Neutrophil (primary cell): ENCODE data around the gene PARP16.

Experiments used
- H3K27ac ChIP-seq: fragments of 200-600 bp; sonication (generic); 2 replicates; pipeline ENCODE4 v1.5.1; 2016; ENCODE audit warnings: mild to moderate bottlenecking, moderate library complexity
- H3K27me3 ChIP-seq: fragments of 200-600 bp; sonication (generic); 2 replicates; pipeline ENCODE4 v1.6.0; 2016; ENCODE audit warnings: mild to moderate bottlenecking
- H3K36me3 ChIP-seq: fragments of 200-600 bp; sonication (generic); 2 replicates; pipeline ENCODE4 v1.5.1; 2017
- H3K4me1 ChIP-seq, 2 experiments: fragments of 200-600 bp in 1 of 2; sonication (generic) in 1 of 2; 1 replicate in 1 of 2; 2 replicates in 1 of 2; pipeline versions ENCODE4 v1.5.1 to v1.6.1; 2013 to 2016; ENCODE audit warnings: low read depth in 1 of 2, low read length in 1 of 2, mild to moderate bottlenecking in 1 of 2, moderate library complexity in 1 of 2; ENCODE audit not compliant: control insufficient read depth in 1 of 2, insufficient read depth in 1 of 2
- H3K4me3 ChIP-seq, 2 experiments: fragments of 200-600 bp in 1 of 2; sonication (generic) in 1 of 2; 1 replicate in 1 of 2; 2 replicates in 1 of 2; pipeline ENCODE4 v1.5.1; 2013 to 2016; ENCODE audit warnings: low read depth in 1 of 2, low read length in 1 of 2, mild to moderate bottlenecking in 1 of 2, moderate library complexity in 1 of 2
- H3K9me3 ChIP-seq: fragments of 200-600 bp; sonication (generic); 2 replicates; pipeline ENCODE4 v1.5.1; 2016
- TF ChIP-seq, protein P1 (sequence below): fragments of 200-600 bp; sonication (generic); IDR thresholded peaks from 2 replicates; pipeline ENCODE4 v1.5.1; 2016; ENCODE audit warnings: antibody characterized with exemption

Gene PARP16

DNA sequence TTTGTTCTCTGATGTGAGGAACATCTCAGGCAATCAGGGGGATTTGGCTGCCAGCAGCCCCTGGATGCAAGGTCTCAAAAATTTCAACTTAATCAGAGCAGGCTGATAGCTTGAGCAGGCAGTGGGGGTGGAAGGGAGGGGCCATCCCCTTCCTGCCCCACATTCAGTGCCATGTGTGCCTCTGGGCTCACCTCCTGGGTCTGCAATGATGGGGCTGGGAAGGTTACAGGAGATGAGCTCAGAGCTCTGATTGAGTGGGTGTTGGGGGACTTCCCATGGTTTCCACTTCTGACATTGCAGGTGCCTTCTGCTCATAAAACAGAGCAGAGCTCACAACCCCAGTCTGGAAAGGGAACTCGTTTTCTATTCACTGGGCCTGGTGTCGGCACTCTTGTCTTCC, 37.0 kb downstream of the PARP16 start:
- no peaks in the 10 kb centered on the region for H3K4me1 ChIP-seq
- H3K27ac ChIP-seq: no peak overlapping the region
- no peaks in the 10 kb centered on the region for H3K9me3 ChIP-seq
- TF ChIP-seq, protein P1, sequence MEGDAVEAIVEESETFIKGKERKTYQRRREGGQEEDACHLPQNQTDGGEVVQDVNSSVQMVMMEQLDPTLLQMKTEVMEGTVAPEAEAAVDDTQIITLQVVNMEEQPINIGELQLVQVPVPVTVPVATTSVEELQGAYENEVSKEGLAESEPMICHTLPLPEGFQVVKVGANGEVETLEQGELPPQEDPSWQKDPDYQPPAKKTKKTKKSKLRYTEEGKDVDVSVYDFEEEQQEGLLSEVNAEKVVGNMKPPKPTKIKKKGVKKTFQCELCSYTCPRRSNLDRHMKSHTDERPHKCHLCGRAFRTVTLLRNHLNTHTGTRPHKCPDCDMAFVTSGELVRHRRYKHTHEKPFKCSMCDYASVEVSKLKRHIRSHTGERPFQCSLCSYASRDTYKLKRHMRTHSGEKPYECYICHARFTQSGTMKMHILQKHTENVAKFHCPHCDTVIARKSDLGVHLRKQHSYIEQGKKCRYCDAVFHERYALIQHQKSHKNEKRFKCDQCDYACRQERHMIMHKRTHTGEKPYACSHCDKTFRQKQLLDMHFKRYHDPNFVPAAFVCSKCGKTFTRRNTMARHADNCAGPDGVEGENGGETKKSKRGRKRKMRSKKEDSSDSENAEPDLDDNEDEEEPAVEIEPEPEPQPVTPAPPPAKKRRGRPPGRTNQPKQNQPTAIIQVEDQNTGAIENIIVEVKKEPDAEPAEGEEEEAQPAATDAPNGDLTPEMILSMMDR: no peak
- no peak overlapping the region for H3K4me3 ChIP-seq
- H3K36me3 ChIP-seq: peaks cover 64% of the 10 kb centered on the region
- no peaks in the 10 kb centered on the region for H3K27me3 ChIP-seq

DNA sequence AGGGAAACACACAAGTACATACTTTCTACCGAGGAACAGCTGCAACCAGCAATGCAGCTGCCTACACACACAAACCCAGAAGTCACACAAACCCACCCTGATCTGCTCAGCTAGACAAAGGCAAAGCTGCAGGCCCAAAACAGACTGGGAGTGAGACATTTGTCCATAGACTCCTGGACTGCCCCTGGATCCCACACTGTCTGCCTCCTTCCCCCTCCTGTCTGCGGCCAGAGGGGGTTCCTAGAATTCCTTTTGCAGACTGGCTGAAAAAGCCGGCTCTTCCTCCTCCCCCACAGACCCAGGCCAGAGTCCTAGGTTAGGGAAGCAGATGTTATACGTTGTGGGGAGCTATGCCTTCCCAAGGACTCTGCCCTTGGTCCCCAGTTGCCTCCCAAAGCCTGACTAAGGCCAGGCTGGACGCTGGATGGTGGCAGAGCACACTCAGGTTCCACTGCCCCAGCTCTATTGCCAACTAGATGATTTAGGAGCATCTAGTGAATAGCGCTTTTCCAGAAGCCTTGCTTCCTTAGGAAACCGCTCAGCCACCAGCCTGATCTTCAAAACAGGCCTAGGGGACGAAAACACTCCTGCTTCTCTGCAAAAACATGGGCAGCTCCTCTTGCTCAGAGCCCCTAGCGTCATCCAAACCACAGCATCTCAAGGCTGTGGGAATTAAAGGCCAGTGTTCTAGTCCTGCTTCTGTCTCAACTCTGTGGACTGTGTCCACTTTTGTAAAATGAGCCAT, 38.0 kb downstream of the PARP16 start:
- Histone ChIP-seq H3K36me3 (peaks cover 56% of the 10 kb centered on the region), H3K4me3 (no peak overlapping the region), H3K27me3 (no peaks in the 10 kb centered on the region), H3K27ac (no peak overlapping the region), H3K9me3 (no peaks in the 10 kb centered on the region), H3K4me1 (no peaks in the 10 kb centered on the region)
- TF ChIP-seq, protein P1: no peak

DNA sequence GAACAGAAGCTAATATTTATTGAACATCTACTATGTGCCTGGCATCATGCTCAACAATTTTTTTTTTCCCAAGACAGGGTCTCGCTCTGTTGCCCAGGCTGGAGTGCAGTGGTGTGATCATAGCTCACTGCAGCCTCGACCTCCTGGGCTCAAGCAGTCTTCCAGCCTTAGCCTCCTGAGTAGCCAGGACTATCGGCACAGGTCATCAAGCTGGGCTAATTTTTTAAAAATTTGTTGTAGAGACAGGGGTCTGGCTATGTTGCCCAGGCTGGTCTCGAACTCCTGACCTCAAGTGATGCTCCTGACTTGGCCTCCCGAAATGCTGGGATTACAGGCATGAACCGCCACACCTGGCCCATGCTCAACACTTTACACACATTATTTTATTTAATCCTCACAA, 39.7 kb downstream of the PARP16 start:
- H3K27me3 ChIP-seq: no peaks in the 10 kb centered on the region
- no peaks in the 10 kb centered on the region for H3K4me1 ChIP-seq
- H3K36me3 ChIP-seq: peaks cover 56% of the 10 kb centered on the region
- H3K27ac ChIP-seq: no peak overlapping the region
- no peaks in the 10 kb centered on the region for H3K9me3 ChIP-seq
- TF ChIP-seq, protein P1: no peak
- H3K4me3 ChIP-seq: no peak overlapping the region

DNA sequence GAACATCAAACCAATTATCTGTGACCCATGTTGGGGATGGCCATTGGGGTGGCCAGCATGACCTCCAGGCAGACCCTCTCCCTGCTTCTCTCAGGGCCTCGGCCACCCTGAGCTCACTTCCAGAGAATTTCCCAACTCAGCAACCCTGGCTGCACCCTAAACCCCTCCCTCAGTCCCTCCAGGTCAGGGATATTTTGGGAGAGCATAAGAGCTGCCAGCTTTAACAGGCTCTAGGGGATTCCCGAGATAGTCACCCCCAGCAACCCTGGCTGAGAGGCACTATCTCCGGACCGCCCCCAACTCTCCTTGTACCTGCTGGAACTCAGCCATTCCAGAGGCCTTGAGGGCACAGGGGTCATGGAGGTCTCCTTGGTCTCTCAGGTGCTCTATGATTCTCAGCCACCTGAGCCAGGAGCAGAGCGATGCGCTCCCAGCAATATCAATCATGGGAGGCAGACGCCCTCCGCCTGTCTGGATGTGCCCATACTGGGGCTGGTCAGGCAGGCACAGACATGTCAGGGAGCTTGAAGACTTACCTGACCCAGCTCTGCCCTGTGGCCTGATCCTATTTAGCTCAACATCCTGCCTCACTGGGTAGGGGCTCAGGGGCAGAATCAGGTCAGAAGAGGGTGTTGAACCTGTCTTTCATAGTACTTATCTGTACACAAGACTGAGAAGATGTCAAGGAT, 40.5 kb downstream of the PARP16 start:
- H3K27me3 ChIP-seq: no peaks in the 10 kb centered on the region
- H3K4me1 ChIP-seq: peaks cover 0 to 3% of the 10 kb centered on the region in 2 experiments
- peaks cover 54% of the 10 kb centered on the region for H3K36me3 ChIP-seq
- TF ChIP-seq, protein P1: no peak
- H3K27ac ChIP-seq: no peak overlapping the region
- no peaks in the 10 kb centered on the region for H3K9me3 ChIP-seq
- no peak overlapping the region for H3K4me3 ChIP-seq

DNA sequence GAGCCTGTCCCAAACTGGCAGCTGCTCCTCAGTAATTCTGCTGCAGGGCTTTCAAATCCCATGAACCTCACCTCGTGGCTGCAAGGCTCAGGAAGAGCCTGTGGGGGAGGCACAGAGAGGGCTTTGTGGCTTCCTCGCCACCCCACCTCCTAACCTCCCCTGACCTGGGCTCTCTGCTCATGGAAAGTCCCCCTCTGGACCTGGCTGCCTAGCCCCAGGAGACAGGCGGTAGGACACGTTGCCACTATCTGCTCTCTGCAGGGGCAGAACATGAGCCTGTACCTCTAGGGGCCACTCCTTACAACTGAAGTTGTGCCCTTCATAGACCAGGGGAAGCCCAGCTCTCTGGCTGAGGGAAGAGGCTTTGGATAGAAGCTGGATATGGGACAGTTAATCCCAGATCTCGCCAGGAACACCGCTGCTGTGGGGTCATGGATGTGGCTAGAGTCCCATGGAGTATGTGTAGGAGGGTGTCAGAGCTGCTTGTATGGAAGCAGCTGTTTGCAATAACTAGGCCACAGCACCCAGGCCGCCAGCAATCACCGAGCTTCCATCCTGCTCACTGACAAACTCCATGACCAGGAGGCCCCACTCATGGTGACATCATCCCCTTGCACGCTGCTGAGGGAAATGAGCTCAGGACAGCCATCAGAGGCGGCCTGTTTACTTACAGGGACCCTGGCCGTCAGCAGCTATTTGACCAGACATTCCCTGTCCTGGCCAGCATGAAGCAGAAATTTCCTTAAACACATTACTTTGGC, 41.4 kb downstream of the PARP16 start:
- H3K27ac ChIP-seq: no peak overlapping the region
- no peak overlapping the region for H3K4me3 ChIP-seq
- H3K4me1 ChIP-seq: peaks cover 6 to 11% of the 10 kb centered on the region in 2 experiments
- TF ChIP-seq, protein P1: no peak
- no peaks in the 10 kb centered on the region for H3K9me3 ChIP-seq
- H3K27me3 ChIP-seq: no peaks in the 10 kb centered on the region
- H3K36me3 ChIP-seq: peaks cover 45% of the 10 kb centered on the region
